ENCODE measurements around the gene FZD4.
A peak's percentile ranks its signal among the peaks of the same experiment; 100 is the strongest.
"Not testable (repeated sequence)": the region's sequence is repeated elsewhere in the genome, so short reads cannot be mapped to it uniquely, and the experiment has no call there.

FZD4 gene

GRCh38 chr11:86955361-86956120 lies at the start of gene FZD4:
Gene FZD4 (minus strand): TSS chr11:86955395. CDS start chr11:86955085, 310 bp downstream.
- peak; percentile 83 for DNase-seq (ENCODE audit: low spot score)

- DNase-seq (ENCODE audit: low spot score), result not testable (repeated sequence)
Observed at GRCh38 chr11:87004281-87004680, 49.1 kb upstream of the FZD4 start.

GRCh38 chr11:87002918-87003317 lies 47.7 kb upstream of the FZD4 start:
- DNase-seq (ENCODE audit: low spot score), result no peak

- no peak for DNase-seq (ENCODE audit: low spot score)
Observed at GRCh38 chr11:86999859-87000753, 44.9 kb upstream of the FZD4 start.

- no peak for DNase-seq (ENCODE audit: low spot score)
Observed at GRCh38 chr11:86999388-86999787, 44.2 kb upstream of the FZD4 start.

GRCh38 chr11:86996953-86997570 lies 41.9 kb upstream of the FZD4 start:
- no peak for DNase-seq (ENCODE audit: low spot score)

- DNase-seq (ENCODE audit: low spot score), result no peak
Observed at GRCh38 chr11:86993031-86993430, 37.8 kb upstream of the FZD4 start.

GRCh38 chr11:86992340-86992739 lies 37.1 kb upstream of the FZD4 start:
- DNase-seq (ENCODE audit: low spot score), result not testable (repeated sequence)

GRCh38 chr11:86991341-86991740 lies 36.1 kb upstream of the FZD4 start:
- DNase-seq (ENCODE audit: low spot score), result no peak

- DNase-seq (ENCODE audit: low spot score), result no peak
Observed at GRCh38 chr11:86990515-86990914, 35.3 kb upstream of the FZD4 start.

GRCh38 chr11:86990031-86990430 lies 34.8 kb upstream of the FZD4 start:
- DNase-seq (ENCODE audit: low spot score), result no peak

- no peak for DNase-seq (ENCODE audit: low spot score)
Observed at GRCh38 chr11:86988351-86988881, 33.2 kb upstream of the FZD4 start.

GRCh38 chr11:86987679-86988078 lies 32.5 kb upstream of the FZD4 start:
- DNase-seq (ENCODE audit: low spot score), result no peak

GRCh38 chr11:86984701-86985100 lies 29.5 kb upstream of the FZD4 start:
- no peak for DNase-seq (ENCODE audit: low spot score)

GRCh38 chr11:86983021-86983488 lies 27.9 kb upstream of the FZD4 start:
- DNase-seq (ENCODE audit: low spot score), result no peak

GRCh38 chr11:86981777-86982540 lies 26.8 kb upstream of the FZD4 start:
- DNase-seq (ENCODE audit: low spot score), result no peak

- no peak for DNase-seq (ENCODE audit: low spot score)
Observed at GRCh38 chr11:86980086-86980796, 25.0 kb upstream of the FZD4 start.

GRCh38 chr11:86978756-86979608 lies 23.8 kb upstream of the FZD4 start:
- DNase-seq (ENCODE audit: low spot score), result no peak

GRCh38 chr11:86978247-86978646 lies 23.1 kb upstream of the FZD4 start:
- DNase-seq (ENCODE audit: low spot score), result no peak

Data from putamen (tissue), 1 donor.